SK-N-SH (cell line): ENCODE data around the gene THSD4. TPM values are rescaled to one million over a fixed set of nuclear protein-coding genes. Genes with fewer than 3 reads are reported as not detected.

Experiments
- CTCF ChIA-PET: fragments of 300-600, 350-600 bp; formaldehyde crosslinking; extraction: SDS; loops from one replicate; lab custom pipeline; 2021; lab: Yijun Ruan, JAX
- POLR2A ChIA-PET: fragments of 350-600 bp; sonication (Branson Sonifier 250); formaldehyde crosslinking; extraction: SDS; loops from one replicate; lab custom pipeline; 2020; ENCODE audit warnings: antibody characterized with exemption, inconsistent platforms; lab: Yijun Ruan, JAX
- DNase-seq: peaks from one replicate; pipeline ENCODE4 v3.0.0; 2012
- H2AFZ ChIP-seq: fragments of 200-600 bp; sonication (generic); 2 replicates; pipeline ENCODE4 v1.8.1; 2016; ENCODE audit warnings: antibody characterized with exemption, mild to moderate bottlenecking, low read depth
- H3F3A ChIP-seq: fragments of 200-600 bp; sonication (generic); replicated peaks from 2 replicates; pipeline ENCODE3; 2016; ENCODE audit warnings: antibody characterized with exemption, mild to moderate bottlenecking; ENCODE audit not compliant: insufficient read depth
- H3K27ac ChIP-seq, 2 experiments: fragments of 200-500 bp in 1 of 2; fragments of 200-600 bp in 1 of 2; sonication (Bioruptor generic) in 1 of 2; sonication (generic), shearing (Covaris generic) in 1 of 2; 2 replicates each; pipeline versions ENCODE4 v1.5.1 to v1.6.1; 2014 to 2016; ENCODE audit warnings: low read depth in 2 of 2, inconsistent platforms in 1 of 2, low read length in 1 of 2, mild to moderate bottlenecking in 1 of 2, mixed read lengths in 1 of 2
- H3K27me3 ChIP-seq: fragments of 200-600 bp; sonication (generic), shearing (Covaris generic); 2 replicates; pipeline ENCODE4 v1.6.1; 2016; ENCODE audit warnings: mixed run types; ENCODE audit not compliant: insufficient read depth
- H3K36me3 ChIP-seq, 2 experiments: fragments of 200-500 bp in 1 of 2; fragments of 200-600 bp in 1 of 2; sonication (Bioruptor generic) in 1 of 2; sonication (generic) in 1 of 2; replicated peaks in 1 of 2; 2 replicates each; pipeline versions ENCODE3 to v1.5.1; 2014 to 2016; ENCODE audit warnings: low read length in 1 of 2, mild to moderate bottlenecking in 1 of 2; ENCODE audit not compliant: insufficient read depth in 2 of 2, control insufficient read depth in 1 of 2
- H3K4me1 ChIP-seq, 2 experiments: fragments of 200-500 bp in 1 of 2; fragments of 200-600 bp in 1 of 2; sonication (Bioruptor generic) in 1 of 2; sonication (generic), shearing (Covaris generic) in 1 of 2; 2 replicates each; pipeline versions ENCODE4 v1.5.1 to v1.6.1; 2014 to 2016; ENCODE audit warnings: low read depth in 1 of 2, low read length in 1 of 2, mixed run types in 1 of 2; ENCODE audit not compliant: insufficient read depth in 2 of 2, control insufficient read depth in 1 of 2
- H3K4me2 ChIP-seq: fragments of 200-600 bp; sonication (generic), shearing (Covaris generic); 2 replicates; pipeline ENCODE4 v1.6.1; 2017; ENCODE audit warnings: mixed run types
- H3K4me3 ChIP-seq, 2 experiments: fragments of 200-500 bp in 1 of 2; fragments of 200-600 bp in 1 of 2; sonication (Bioruptor generic) in 1 of 2; sonication (generic), shearing (Covaris generic) in 1 of 2; 2 replicates each; pipeline versions ENCODE4 v1.5.1 to v1.8.1; 2014 to 2016; ENCODE audit warnings: low read depth in 2 of 2, inconsistent platforms in 1 of 2, low read length in 1 of 2, mild to moderate bottlenecking in 1 of 2, mixed read lengths in 1 of 2, moderate library complexity in 1 of 2
- H3K79me2 ChIP-seq: fragments of 200-600 bp; sonication (generic); 2 replicates; pipeline ENCODE4 v1.8.1; 2017; ENCODE audit warnings: mild to moderate bottlenecking; ENCODE audit not compliant: insufficient read depth
- H3K9ac ChIP-seq: fragments of 200-600 bp; sonication (generic); 2 replicates; pipeline ENCODE4 v1.6.1; 2017; ENCODE audit warnings: mixed run types
- H3K9me2 ChIP-seq: fragments of 200-600 bp; sonication (generic); 2 replicates; pipeline ENCODE4 v1.6.1; 2017; ENCODE audit warnings: mixed run types
- H3K9me3 ChIP-seq: fragments of 200-600 bp; sonication (generic); 2 replicates; pipeline ENCODE4 v1.6.1; 2017; ENCODE audit warnings: mixed run types, mild to moderate bottlenecking, moderate library complexity
- H4K20me1 ChIP-seq: fragments of 200-600 bp; sonication (generic); 2 replicates; pipeline ENCODE4 v1.6.1; 2017; ENCODE audit warnings: mild to moderate bottlenecking, mixed run types; ENCODE audit not compliant: insufficient read depth
- CHD2 ChIP-seq: fragments of 150-350 bp; IDR thresholded peaks from 2 replicates; pipeline ENCODE4 v1.6.1; 2018; ENCODE audit warnings: low read length; ENCODE audit not compliant: partially characterized antibody
- CTCF ChIP-seq: fragments of 200-600 bp; sonication (generic); IDR thresholded peaks from 2 replicates; pipeline ENCODE4 v1.6.1; 2017; ENCODE audit warnings: antibody characterized with exemption, mild to moderate bottlenecking, moderate library complexity
- ELF1 ChIP-seq: IDR thresholded peaks from 2 replicates; pipeline ENCODE4 v1.4.0; 2012
- EZH2phosphoT487 ChIP-seq: fragments of 200-600 bp; sonication (generic); IDR thresholded peaks from 2 replicates; pipeline ENCODE4 v1.6.1; 2017; ENCODE audit warnings: low read depth, mixed run types, mild to moderate bottlenecking, antibody characterized with exemption, moderate library complexity, borderline replicate concordance
- FOXJ3 ChIP-seq: sonication (generic); formaldehyde crosslinking; IDR thresholded peaks from 2 replicates; pipeline ENCODE4 v1.5.1; 2020; ENCODE audit warnings: mild to moderate bottlenecking, missing genetic modification reagents
- GABPA ChIP-seq: IDR thresholded peaks from 2 replicates; pipeline ENCODE4 v1.4.0; 2012; ENCODE audit warnings: low read depth, mild to moderate bottlenecking
- MEF2A ChIP-seq: IDR thresholded peaks from 2 replicates; pipeline ENCODE4 v1.4.0; 2012; ENCODE audit warnings: low read depth, borderline replicate concordance
- MXI1 ChIP-seq: IDR thresholded peaks from 2 replicates; pipeline ENCODE4 v1.6.1; 2012; ENCODE audit warnings: mild to moderate bottlenecking, low read depth, low read length, improper control_type of control experiment
- NFIC ChIP-seq: IDR thresholded peaks from 2 replicates; pipeline ENCODE4 v1.4.0; 2012; ENCODE audit warnings: borderline replicate concordance
- NRF1 ChIP-seq: IDR thresholded peaks from 2 replicates; pipeline ENCODE4 v1.6.1; 2012; ENCODE audit warnings: low read depth, mild to moderate bottlenecking, low read length
- PBX3 ChIP-seq: IDR thresholded peaks from 2 replicates; pipeline ENCODE4; 2012
- RAD21 ChIP-seq: IDR thresholded peaks from 2 replicates; pipeline ENCODE4 v1.6.1; 2012; ENCODE audit warnings: mild to moderate bottlenecking, low read length
- RCOR1 ChIP-seq: fragments of 150-350 bp; IDR thresholded peaks from 2 replicates; pipeline ENCODE4 v1.6.1; 2017; ENCODE audit warnings: antibody characterized with exemption, low read length
- RXRA ChIP-seq: IDR thresholded peaks from 2 replicates; pipeline ENCODE4 v1.4.0; 2012; ENCODE audit warnings: low read depth, mild to moderate bottlenecking, borderline replicate concordance
- TEAD4 ChIP-seq: IDR thresholded peaks from 2 replicates; pipeline ENCODE4 v1.4.0; 2012; ENCODE audit warnings: mild to moderate bottlenecking, borderline replicate concordance; ENCODE audit not compliant: insufficient read depth
- YY1 ChIP-seq: IDR thresholded peaks from 2 replicates; pipeline ENCODE4 v1.4.0; 2012; ENCODE audit warnings: low read depth, mild to moderate bottlenecking
- WGBS: methylation state at CpG from one replicate; pipeline ENCODE4 v1.1.6; 2017; ENCODE audit warnings: low lambda C conversion rate; 5-methylcytosine and 5-hydroxymethylcytosine counted together
- polyA plus RNA-seq, 3 experiments: library from polyadenylated mRNA; depleted of rRNA; stranded (reverse); fragments of >200 nt; gene quantifications; 2 replicates each; pipeline ENCODE4 v1.2.3, GENCODE V29; 2012
- TF ChIP-seq, protein P1 (sequence below): IDR thresholded peaks from 2 replicates; pipeline ENCODE4 v1.6.1; 2012; ENCODE audit warnings: mild to moderate bottlenecking, low read depth, low read length, moderate library complexity
- TF ChIP-seq, protein P2 (sequence below): fragments of 150-350 bp; IDR thresholded peaks from 2 replicates; pipeline ENCODE4 v1.6.1; 2016; ENCODE audit warnings: mild to moderate bottlenecking, low read depth, low read length
- TF ChIP-seq, protein P3 (sequence below): IDR thresholded peaks from 2 replicates; pipeline ENCODE4 v1.4.0; 2012; ENCODE audit warnings: low read depth, borderline replicate concordance

THSD4 gene
- polyA plus RNA-seq, 1 of the 3 experiments (the other 2 are of a cell fraction), result 79.1 TPM

- H3K4me2 ChIP-seq, result no peak overlapping the region
These were observed 86.2 kb downstream of the THSD4 start for GRCh38 chr15:71201477-71201876.

DNA sequence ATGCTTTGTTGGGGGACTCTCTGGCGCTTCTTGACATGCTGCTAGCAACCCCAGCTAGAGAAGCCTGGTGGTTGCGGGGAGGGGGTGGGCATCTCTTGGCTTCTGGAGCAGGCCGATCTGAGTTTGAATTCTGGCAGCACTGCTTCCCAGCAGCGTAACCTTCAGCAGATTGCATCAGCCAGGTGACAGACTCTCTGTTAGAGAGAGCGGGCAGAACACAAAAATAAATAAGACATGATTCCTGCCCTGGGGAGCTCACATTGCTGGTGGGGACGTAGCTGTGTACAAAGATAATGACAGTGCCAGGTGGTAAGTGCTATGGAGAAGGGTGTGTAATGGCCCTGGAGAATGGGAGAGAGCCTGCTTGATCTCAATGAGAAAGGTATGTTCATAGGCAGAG is 87.4 kb downstream of the THSD4 start:
- Histone ChIP-seq H2AFZ (no peak overlapping the region), H4K20me1 (no peaks in the 10 kb centered on the region), H3K27me3 (no peaks in the 10 kb centered on the region), H3K4me3 (no peak overlapping the region), H3K36me3 (peaks cover 0 to 6% of the 10 kb centered on the region in 2 experiments), H3K9me3 (no peaks in the 10 kb centered on the region), H3K4me2 (no peak overlapping the region), H3F3A (no peaks in the 10 kb centered on the region), H3K27ac (no peak overlapping the region), H3K4me1 (peaks cover 0 to 9% of the 10 kb centered on the region in 2 experiments; a peak in 2 of 4 replicates)
- ChIA-PET CTCF (no interaction called here), POLR2A (no interaction called here)
- DNase-seq, result no peak
- WGBS, result 92% methylated on average over 6 of the region's 6 CpGs
- no peak for TF ChIP-seq MEF2A
- TF ChIP-seq, protein P1, sequence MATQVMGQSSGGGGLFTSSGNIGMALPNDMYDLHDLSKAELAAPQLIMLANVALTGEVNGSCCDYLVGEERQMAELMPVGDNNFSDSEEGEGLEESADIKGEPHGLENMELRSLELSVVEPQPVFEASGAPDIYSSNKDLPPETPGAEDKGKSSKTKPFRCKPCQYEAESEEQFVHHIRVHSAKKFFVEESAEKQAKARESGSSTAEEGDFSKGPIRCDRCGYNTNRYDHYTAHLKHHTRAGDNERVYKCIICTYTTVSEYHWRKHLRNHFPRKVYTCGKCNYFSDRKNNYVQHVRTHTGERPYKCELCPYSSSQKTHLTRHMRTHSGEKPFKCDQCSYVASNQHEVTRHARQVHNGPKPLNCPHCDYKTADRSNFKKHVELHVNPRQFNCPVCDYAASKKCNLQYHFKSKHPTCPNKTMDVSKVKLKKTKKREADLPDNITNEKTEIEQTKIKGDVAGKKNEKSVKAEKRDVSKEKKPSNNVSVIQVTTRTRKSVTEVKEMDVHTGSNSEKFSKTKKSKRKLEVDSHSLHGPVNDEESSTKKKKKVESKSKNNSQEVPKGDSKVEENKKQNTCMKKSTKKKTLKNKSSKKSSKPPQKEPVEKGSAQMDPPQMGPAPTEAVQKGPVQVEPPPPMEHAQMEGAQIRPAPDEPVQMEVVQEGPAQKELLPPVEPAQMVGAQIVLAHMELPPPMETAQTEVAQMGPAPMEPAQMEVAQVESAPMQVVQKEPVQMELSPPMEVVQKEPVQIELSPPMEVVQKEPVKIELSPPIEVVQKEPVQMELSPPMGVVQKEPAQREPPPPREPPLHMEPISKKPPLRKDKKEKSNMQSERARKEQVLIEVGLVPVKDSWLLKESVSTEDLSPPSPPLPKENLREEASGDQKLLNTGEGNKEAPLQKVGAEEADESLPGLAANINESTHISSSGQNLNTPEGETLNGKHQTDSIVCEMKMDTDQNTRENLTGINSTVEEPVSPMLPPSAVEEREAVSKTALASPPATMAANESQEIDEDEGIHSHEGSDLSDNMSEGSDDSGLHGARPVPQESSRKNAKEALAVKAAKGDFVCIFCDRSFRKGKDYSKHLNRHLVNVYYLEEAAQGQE, result no peak
- no peak for TF ChIP-seq GABPA
- TF ChIP-seq, protein P2, sequence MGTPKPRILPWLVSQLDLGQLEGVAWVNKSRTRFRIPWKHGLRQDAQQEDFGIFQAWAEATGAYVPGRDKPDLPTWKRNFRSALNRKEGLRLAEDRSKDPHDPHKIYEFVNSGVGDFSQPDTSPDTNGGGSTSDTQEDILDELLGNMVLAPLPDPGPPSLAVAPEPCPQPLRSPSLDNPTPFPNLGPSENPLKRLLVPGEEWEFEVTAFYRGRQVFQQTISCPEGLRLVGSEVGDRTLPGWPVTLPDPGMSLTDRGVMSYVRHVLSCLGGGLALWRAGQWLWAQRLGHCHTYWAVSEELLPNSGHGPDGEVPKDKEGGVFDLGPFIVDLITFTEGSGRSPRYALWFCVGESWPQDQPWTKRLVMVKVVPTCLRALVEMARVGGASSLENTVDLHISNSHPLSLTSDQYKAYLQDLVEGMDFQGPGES, result no peak
- TF ChIP-seq NRF1, result no peak
- TF ChIP-seq NFIC, result no peak
- TF ChIP-seq RAD21, result no peak
- TF ChIP-seq ELF1, result no peak
- TF ChIP-seq YY1, result no peak
- TF ChIP-seq EZH2phosphoT487, result no peak
- no peak for TF ChIP-seq TEAD4
- TF ChIP-seq RCOR1, result no peak
- TF ChIP-seq, protein P3, sequence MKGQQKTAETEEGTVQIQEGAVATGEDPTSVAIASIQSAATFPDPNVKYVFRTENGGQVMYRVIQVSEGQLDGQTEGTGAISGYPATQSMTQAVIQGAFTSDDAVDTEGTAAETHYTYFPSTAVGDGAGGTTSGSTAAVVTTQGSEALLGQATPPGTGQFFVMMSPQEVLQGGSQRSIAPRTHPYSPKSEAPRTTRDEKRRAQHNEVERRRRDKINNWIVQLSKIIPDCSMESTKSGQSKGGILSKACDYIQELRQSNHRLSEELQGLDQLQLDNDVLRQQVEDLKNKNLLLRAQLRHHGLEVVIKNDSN, result no peak
- TF ChIP-seq RXRA, result no peak
- no peak for TF ChIP-seq PBX3
- TF ChIP-seq CHD2, result no peak
- TF ChIP-seq MXI1, result no peak
- no peak for TF ChIP-seq CTCF
- TF ChIP-seq FOXJ3 (CRISPR knock-in tag), result no peak
- TF ChIP-seq, all 33 proteins: peak for 0
- Histone ChIP-seq H3K9me2 (no peaks in the 10 kb centered on the region), H3K79me2 (0 out of 2 replicates have a peak, but pooled peaks cover 4% of the 10 kb centered on the region), H3K9ac (no peak overlapping the region)

More at GRCh38 chr15:71201477-71201876, 86.2 kb downstream of the THSD4 start:
- no peaks in the 10 kb centered on the region for H3K27me3 ChIP-seq
- ChIA-PET POLR2A (no interaction called here), CTCF (interaction anchor here (0.6 to 1.1 kb wide), 3 partner anchors 22 to 239 kb away, joined by 3 to 4 read pairs (median 4); no protein-coding TSS in a partner anchor)
- peaks cover 0 to 6% of the 10 kb centered on the region in 2 experiments for H3K36me3 ChIP-seq
- no peak overlapping the region for H2AFZ ChIP-seq
- H3K9me2 ChIP-seq, result no peaks in the 10 kb centered on the region
- H3K27ac ChIP-seq, result no peak overlapping the region
- H4K20me1 ChIP-seq, result no peaks in the 10 kb centered on the region
- no peak overlapping the region for H3K4me3 ChIP-seq
- TF ChIP-seq GABPA (no peak), NFIC (peak; percentile 37; the same call in 1 of the 2 replicates)
- 0 out of 2 replicates have a peak, but pooled peaks cover 5% of the 10 kb centered on the region for H3K79me2 ChIP-seq
- WGBS, result 86% methylated on average over 9 of the region's 9 CpGs
- H3K9ac ChIP-seq, result no peak overlapping the region
- no peaks in the 10 kb centered on the region for H3K9me3 ChIP-seq
- no peak for DNase-seq
- no peaks in the 10 kb centered on the region for H3F3A ChIP-seq
- H3K4me1 ChIP-seq, result peaks cover 0 to 3% of the 10 kb centered on the region in 2 experiments; a peak in 2 of 4 replicates
